Smooth muscle cell (in vitro differentiated cells): ENCODE results near the gene SYT12. TPM values are rescaled to one million over a fixed set of nuclear protein-coding genes. Genes with fewer than 3 reads are reported as not detected.
A peak's percentile ranks its signal among the peaks of the same experiment; 100 is the strongest.

Source experiments
- DNase-seq: peaks from one replicate; lab custom pipeline; 2025; ENCODE audit not compliant: unreplicated experiment; lab: John Stamatoyannopoulos, UW
- H2AFZ ChIP-seq: fragments of 200-600 bp; sonication (generic); 2 replicates; pipeline ENCODE4 v1.6.0; 2016; ENCODE audit warnings: antibody characterized with exemption, low read depth, mild to moderate bottlenecking
- H3F3A ChIP-seq: fragments of 200-600 bp; sonication (generic); 2 replicates; pipeline ENCODE4 v1.6.0; 2017; ENCODE audit warnings: antibody characterized with exemption, low read depth
- H3K27ac ChIP-seq: fragments of 200-600 bp; sonication (generic); 2 replicates; pipeline ENCODE4 v1.5.1; 2016; ENCODE audit warnings: low read depth, mild to moderate bottlenecking
- H3K27me3 ChIP-seq: fragments of 200-600 bp; sonication (generic); 2 replicates; pipeline ENCODE4 v1.6.1; 2016; ENCODE audit warnings: low read depth, mild to moderate bottlenecking
- H3K36me3 ChIP-seq: fragments of 200-600 bp; sonication (generic); 2 replicates; pipeline ENCODE4 v1.5.1; 2016; ENCODE audit warnings: low read depth
- H3K4me1 ChIP-seq: fragments of 200-600 bp; sonication (generic); 2 replicates; pipeline ENCODE4 v1.5.1; 2016; ENCODE audit warnings: low read depth
- H3K4me2 ChIP-seq: fragments of 200-600 bp; sonication (generic); 2 replicates; pipeline ENCODE4 v1.6.0; 2016; ENCODE audit warnings: mild to moderate bottlenecking
- H3K4me3 ChIP-seq: fragments of 200-600 bp; sonication (generic); 2 replicates; pipeline ENCODE4 v1.5.1; 2016; ENCODE audit warnings: mild to moderate bottlenecking
- H3K79me2 ChIP-seq: fragments of 200-600 bp; sonication (generic); 2 replicates; pipeline ENCODE4 v1.6.0; 2016; ENCODE audit warnings: low read depth, mild to moderate bottlenecking
- H3K9ac ChIP-seq: fragments of 200-600 bp; sonication (generic); 2 replicates; pipeline ENCODE4 v1.6.0; 2016; ENCODE audit warnings: low read depth
- H3K9me3 ChIP-seq: fragments of 200-600 bp; sonication (generic); replicated peaks from 2 replicates; pipeline ENCODE4 v1.5.1; 2016; ENCODE audit warnings: low read depth
- H4K20me1 ChIP-seq: fragments of 200-600 bp; sonication (generic); 2 replicates; pipeline ENCODE4 v1.6.0; 2016; ENCODE audit warnings: low read depth
- CTCF ChIP-seq: fragments of 200-600 bp; sonication (generic); IDR thresholded peaks from 2 replicates; pipeline ENCODE4 v1.5.1; 2017; ENCODE audit warnings: borderline replicate concordance, mild to moderate bottlenecking, antibody characterized with exemption; ENCODE audit not compliant: insufficient read depth, poor library complexity, severe bottlenecking
- WGBS: methylation state at CpG from one replicate; pipeline ENCODE4 v1.1.7; 2016; ENCODE audit warnings: low lambda C conversion rate; 5-methylcytosine and 5-hydroxymethylcytosine counted together
- polyA plus RNA-seq: library from polyadenylated mRNA; unstranded; fragments of >200 nt; fragmentation: Nextera tagmentation; extraction: Ambion mirVana; gene quantifications from 2 replicates; pipeline ENCODE4 v1.2.1, GENCODE V29; 2016
- total RNA-seq: library from RNA; depleted of rRNA; stranded (reverse); fragments of >200 nt; gene quantifications from 2 replicates; pipeline ENCODE4 v1.2.3, GENCODE V29; 2014

Gene SYT12
- total and polyA plus RNA-seq, 2 experiments from 2014 or later: 2.1 to 3.4 TPM

GRCh38 chr11:66996609-66997273 lies 26.2 kb upstream of the SYT12 start:
- DNase-seq: no peak
- H4K20me1 ChIP-seq: no peaks in the 10 kb centered on the region
- H3K4me1 ChIP-seq: no peaks in the 10 kb centered on the region
- H3K4me3 ChIP-seq: no peak overlapping the region
- no peaks in the 10 kb centered on the region for H3K36me3 ChIP-seq
- peak overlapping the region; percentile 17 for H3K9ac ChIP-seq
- H3K9me3 ChIP-seq: no peaks in the 10 kb centered on the region
- H3K4me2 ChIP-seq: peak overlapping the region; percentile 22
- no peaks in the 10 kb centered on the region for H3K79me2 ChIP-seq
- no peak overlapping the region for H2AFZ ChIP-seq
- no peaks in the 10 kb centered on the region for H3K27me3 ChIP-seq
- no peaks in the 10 kb centered on the region for H3F3A ChIP-seq
- no peak for TF ChIP-seq CTCF
- H3K27ac ChIP-seq: peak overlapping the region; percentile 81
- 28% methylated on average over 8 of the region's 8 CpGs for WGBS

GRCh38 chr11:66999555-66999954 lies 23.4 kb upstream of the SYT12 start:
- H3K9ac ChIP-seq: no peak overlapping the region
- no peak for DNase-seq
- no peak overlapping the region for H3K4me2 ChIP-seq
- no peaks in the 10 kb centered on the region for H3K4me1 ChIP-seq
- H3K27ac ChIP-seq: no peak overlapping the region
- H3K36me3 ChIP-seq: no peaks in the 10 kb centered on the region
- no peaks in the 10 kb centered on the region for H3K27me3 ChIP-seq
- no peak overlapping the region for H3K4me3 ChIP-seq
- WGBS: 98% methylated on average over 7 of the region's 7 CpGs
- TF ChIP-seq CTCF: no peak
- no peaks in the 10 kb centered on the region for H3K79me2 ChIP-seq
- no peak overlapping the region for H2AFZ ChIP-seq
- H3F3A ChIP-seq: no peaks in the 10 kb centered on the region
- no peaks in the 10 kb centered on the region for H3K9me3 ChIP-seq
- no peaks in the 10 kb centered on the region for H4K20me1 ChIP-seq

GRCh38 chr11:67001332-67001731 lies 21.6 kb upstream of the SYT12 start:
- DNase-seq: no peak
- TF ChIP-seq CTCF: no peak
- WGBS: 96% methylated on average over 5 of the region's 5 CpGs

More at GRCh38 chr11:67001332-67001731, 21.6 kb upstream of the SYT12 start:
- no peak overlapping the region for H3K4me3 ChIP-seq
- H3K4me1 ChIP-seq: no peaks in the 10 kb centered on the region
- H4K20me1 ChIP-seq: no peaks in the 10 kb centered on the region
- H3F3A ChIP-seq: no peaks in the 10 kb centered on the region
- no peaks in the 10 kb centered on the region for H3K79me2 ChIP-seq
- H3K4me2 ChIP-seq: no peak overlapping the region
- no peak overlapping the region for H2AFZ ChIP-seq
- H3K36me3 ChIP-seq: no peaks in the 10 kb centered on the region
- H3K27ac ChIP-seq: no peak overlapping the region
- no peak overlapping the region for H3K9ac ChIP-seq
- no peaks in the 10 kb centered on the region for H3K9me3 ChIP-seq
- no peaks in the 10 kb centered on the region for H3K27me3 ChIP-seq
